ENCODE data around the gene UPF3B. TPM values are rescaled to one million over a fixed set of nuclear protein-coding genes. Genes with fewer than 3 reads are reported as not detected.
A peak's percentile ranks its signal among the peaks of the same experiment; 100 is the strongest.

UPF3B gene
- total and polyA plus RNA-seq, 9 of the 15 experiments (the other 6 are each of a cell fraction or from before 2014, with no cell fraction given) = 17.6 to 57.0 (median 32.3) TPM

DNA sequence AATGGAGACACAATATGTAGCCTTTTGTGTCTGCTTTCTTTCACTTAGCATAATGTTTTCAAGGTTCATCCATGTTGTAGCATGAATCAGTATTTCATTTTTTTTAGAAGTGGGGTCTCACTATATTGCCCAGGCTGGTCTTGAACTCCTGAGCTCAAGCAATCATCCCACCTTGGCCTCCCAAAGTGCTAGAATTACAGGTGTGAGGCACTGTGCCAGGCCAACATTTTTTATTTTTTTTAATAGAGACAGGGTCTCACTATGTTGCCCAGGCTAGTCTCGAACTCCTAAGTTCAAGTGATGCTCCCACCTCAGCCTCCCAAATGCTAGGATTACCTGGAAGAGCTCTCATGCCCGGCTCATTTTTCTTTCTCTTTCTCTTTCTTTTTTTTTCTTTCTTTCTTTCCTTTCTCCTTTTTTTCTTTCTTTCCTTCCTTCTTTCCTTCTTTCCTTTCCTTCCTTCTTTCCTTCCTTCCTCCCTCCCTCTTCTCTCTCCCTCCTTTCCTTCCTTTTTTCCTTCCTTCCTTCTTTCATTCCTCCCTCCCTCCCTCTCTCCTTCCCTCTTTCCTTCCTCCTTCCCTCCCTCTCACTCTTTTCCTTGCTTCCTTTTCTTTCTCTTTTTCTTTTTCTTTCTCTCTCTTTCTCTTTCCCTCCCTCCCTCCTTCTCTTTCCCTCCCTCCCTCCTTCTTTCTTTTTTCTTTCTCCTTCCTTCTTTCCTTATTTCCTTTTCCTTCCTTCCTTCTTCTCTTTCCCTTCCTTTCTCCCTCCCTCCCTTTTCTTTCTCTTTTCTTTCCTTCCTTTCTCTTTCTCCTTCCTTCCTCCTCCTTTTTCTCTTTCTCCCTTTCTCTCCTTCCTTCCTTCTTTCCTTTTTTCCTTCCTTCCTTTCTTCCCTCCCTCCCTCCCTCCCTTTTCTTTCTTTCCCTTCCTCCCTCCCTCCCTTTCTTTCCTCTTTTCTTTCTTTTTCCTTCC is 51.2 kb downstream of the UPF3B start:
- Histone ChIP-seq H3K27me3 (ENCODE audit: control insufficient read depth in 2 of 2, insufficient read depth in 2 of 2, low read length in 2 of 2) (no peaks in the 10 kb centered on the region), H3K9me1 (ENCODE audit: control insufficient read depth, insufficient read depth, low read length) (no peaks in the 10 kb centered on the region), H4K20me1 (replicated peaks; ENCODE audit: control insufficient read depth, insufficient read depth, low read length) (no peaks in the 10 kb centered on the region), H2AFZ (ENCODE audit: low read depth, low read length) (no peak overlapping the region), H3K9ac (ENCODE audit: insufficient read depth in 1 of 2, low read depth in 2 of 2, low read length in 2 of 2) (no peak overlapping the region), H3K4me2 (ENCODE audit: insufficient read depth, low read length) (no peak overlapping the region), H3K4me3 (no peak overlapping the region), H3K79me2 (ENCODE audit: control insufficient read depth, insufficient read depth, low read length) (no peaks in the 10 kb centered on the region), H3K36me3 (ENCODE audit: control insufficient read depth, insufficient read depth, low read length) (no peaks in the 10 kb centered on the region), H3K27ac (ENCODE audit: extremely low read depth, low read depth, low read length) (no peak overlapping the region), H3K4me1 (replicated peaks in 1 of 2; ENCODE audit: control insufficient read depth in 2 of 2, insufficient read depth in 2 of 2, low read length in 2 of 2) (no peaks in the 10 kb centered on the region; a peak in 1 of 5 replicates), H3K9me3 (replicated peaks; ENCODE audit: control insufficient read depth, insufficient read depth, low read depth, low read length) (no peaks in the 10 kb centered on the region)
- TF ChIP-seq CEBPG (CRISPR knock-in tag; IDR thresholded peaks at IDR 0.05) (no peak), CEBPG (tag; conservative IDR thresholded peaks at IDR 0.05 in 1 of 2, IDR thresholded peaks at IDR 0.05 in 1 of 2) (no peak), LEF1 (IDR thresholded peaks at IDR 0.05) (no peak), SRF (CRISPR knock-in tag; IDR thresholded peaks at IDR 0.05) (no peak), ZNF3 (CRISPR knock-in tag; IDR thresholded peaks at IDR 0.05) (no peak), MTA1 (IDR thresholded peaks at IDR 0.05; ENCODE audit: borderline replicate concordance) (peak; percentile 57; the same call in 1 of the 2 replicates), CHD4 (IDR thresholded peaks at IDR 0.05; ENCODE audit: insufficient read depth, insufficient replicate concordance, low read depth, low read length, poor library complexity, severe bottlenecking) (no peak), RBM25 (IDR thresholded peaks at IDR 0.05; ENCODE audit: low read depth, low read length, severe bottlenecking) (peak; percentile 39), MYNN (IDR thresholded peaks at IDR 0.05) (no peak), MYNN (CRISPR knock-in tag; IDR thresholded peaks at IDR 0.05) (no peak), ZNF512 (tag; IDR thresholded peaks at IDR 0.05) (peak; percentile 92), FOXJ3 (CRISPR knock-in tag; IDR thresholded peaks at IDR 0.05) (no peak), ZNF121 (CRISPR knock-in tag; conservative IDR thresholded peaks at IDR 0.05) (peak; percentile 87)
- TF ChIP-seq, protein P1, sequence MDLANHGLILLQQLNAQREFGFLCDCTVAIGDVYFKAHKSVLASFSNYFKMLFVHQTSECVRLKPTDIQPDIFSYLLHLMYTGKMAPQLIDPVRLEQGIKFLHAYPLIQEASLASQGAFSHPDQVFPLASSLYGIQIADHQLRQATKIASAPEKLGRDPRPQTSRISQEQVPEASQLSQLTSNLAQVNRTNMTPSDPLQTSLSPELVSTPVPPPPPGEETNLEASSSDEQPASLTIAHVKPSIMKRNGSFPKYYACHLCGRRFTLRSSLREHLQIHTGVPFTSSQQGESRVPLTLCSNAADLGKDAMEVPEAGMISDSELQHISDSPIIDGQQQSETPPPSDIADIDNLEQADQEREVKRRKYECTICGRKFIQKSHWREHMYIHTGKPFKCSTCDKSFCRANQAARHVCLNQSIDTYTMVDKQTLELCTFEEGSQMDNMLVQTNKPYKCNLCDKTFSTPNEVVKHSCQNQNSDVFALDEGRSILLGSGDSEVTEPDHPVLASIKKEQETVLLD (IDR thresholded peaks at IDR 0.05) = 0 out of 2 replicates have a peak, but pooled peaks have one; percentile 26
- TF ChIP-seq, protein P2, sequence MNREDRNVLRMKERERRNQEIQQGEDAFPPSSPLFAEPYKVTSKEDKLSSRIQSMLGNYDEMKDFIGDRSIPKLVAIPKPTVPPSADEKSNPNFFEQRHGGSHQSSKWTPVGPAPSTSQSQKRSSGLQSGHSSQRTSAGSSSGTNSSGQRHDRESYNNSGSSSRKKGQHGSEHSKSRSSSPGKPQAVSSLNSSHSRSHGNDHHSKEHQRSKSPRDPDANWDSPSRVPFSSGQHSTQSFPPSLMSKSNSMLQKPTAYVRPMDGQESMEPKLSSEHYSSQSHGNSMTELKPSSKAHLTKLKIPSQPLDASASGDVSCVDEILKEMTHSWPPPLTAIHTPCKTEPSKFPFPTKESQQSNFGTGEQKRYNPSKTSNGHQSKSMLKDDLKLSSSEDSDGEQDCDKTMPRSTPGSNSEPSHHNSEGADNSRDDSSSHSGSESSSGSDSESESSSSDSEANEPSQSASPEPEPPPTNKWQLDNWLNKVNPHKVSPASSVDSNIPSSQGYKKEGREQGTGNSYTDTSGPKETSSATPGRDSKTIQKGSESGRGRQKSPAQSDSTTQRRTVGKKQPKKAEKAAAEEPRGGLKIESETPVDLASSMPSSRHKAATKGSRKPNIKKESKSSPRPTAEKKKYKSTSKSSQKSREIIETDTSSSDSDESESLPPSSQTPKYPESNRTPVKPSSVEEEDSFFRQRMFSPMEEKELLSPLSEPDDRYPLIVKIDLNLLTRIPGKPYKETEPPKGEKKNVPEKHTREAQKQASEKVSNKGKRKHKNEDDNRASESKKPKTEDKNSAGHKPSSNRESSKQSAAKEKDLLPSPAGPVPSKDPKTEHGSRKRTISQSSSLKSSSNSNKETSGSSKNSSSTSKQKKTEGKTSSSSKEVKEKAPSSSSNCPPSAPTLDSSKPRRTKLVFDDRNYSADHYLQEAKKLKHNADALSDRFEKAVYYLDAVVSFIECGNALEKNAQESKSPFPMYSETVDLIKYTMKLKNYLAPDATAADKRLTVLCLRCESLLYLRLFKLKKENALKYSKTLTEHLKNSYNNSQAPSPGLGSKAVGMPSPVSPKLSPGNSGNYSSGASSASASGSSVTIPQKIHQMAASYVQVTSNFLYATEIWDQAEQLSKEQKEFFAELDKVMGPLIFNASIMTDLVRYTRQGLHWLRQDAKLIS (CRISPR knock-in tag; IDR thresholded peaks at IDR 0.05) = no peak
- no TSS peak for BruUV-seq (replicated peaks)
- POLR2A ChIA-PET = interaction anchor here (1.9 kb wide), 1 partner anchor 10 kb away, joined by 8 read pairs; the partner anchor contains the start of gene RPL39
- CTCF ChIA-PET (ENCODE audit: low intra/inter-chr PET ratio) = no interaction called here
- FAIRE-seq (no peak), DNase-seq (ENCODE audit: extremely low read depth in 1 of 4, low spot score in 3 of 4) (no peak), ATAC-seq (no peak)
- 40% methylated on average over 2 of the region's 2 CpGs for WGBS (ENCODE audit: insufficient coverage, low coverage, missing lambda C conversion rate)
- in situ Hi-C loops (cut with MboI) = no loop called here
- intact Hi-C loops (cut with micrococcal nuclease) = no loop called here
